ENCODE results near the gene PTPN3. TPM values are rescaled to one million over a fixed set of nuclear protein-coding genes. Genes with fewer than 3 reads are reported as not detected.
"Not testable (repeated sequence)": the region's sequence is repeated elsewhere in the genome, so short reads cannot be mapped to it uniquely, and the experiment has no call there.

The PTPN3 gene
- total RNA-seq, 1 donor from 2014 or later = 3.7 TPM

GRCh38 chr9:109536859-109537258 lies 38.8 kb upstream of the PTPN3 start:
- DNase-seq (ENCODE audit: low spot score, unreplicated experiment) = no peak
- H3K27me3 Mint-ChIP-seq = peaks cover 35% of the 10 kb centered on the region
- H3K4me1 Mint-ChIP-seq (ENCODE audit: low read depth) = no peaks in the 10 kb centered on the region
- no peak overlapping the region for H3K27ac Mint-ChIP-seq
- no peaks in the 10 kb centered on the region for H3K36me3 Mint-ChIP-seq (ENCODE audit: insufficient read depth)
- peaks cover 4% of the 10 kb centered on the region for H3K9me3 Mint-ChIP-seq (ENCODE audit: low read depth)
- no peak overlapping the region for H3K4me3 Mint-ChIP-seq (ENCODE audit: low read depth)
- no peak for TF ChIP-seq CTCF (IDR thresholded peaks at IDR 0.05; ENCODE audit: unreplicated experiment)

- Mint-ChIP-seq H3K4me3 (ENCODE audit: low read depth) (no peak overlapping the region), H3K27ac (no peak overlapping the region), H3K9me3 (ENCODE audit: low read depth) (peaks cover 4% of the 10 kb centered on the region), H3K36me3 (ENCODE audit: insufficient read depth) (no peaks in the 10 kb centered on the region), H3K4me1 (ENCODE audit: low read depth) (no peaks in the 10 kb centered on the region), H3K27me3 (peaks cover 42% of the 10 kb centered on the region)
- TF ChIP-seq CTCF (IDR thresholded peaks at IDR 0.05; ENCODE audit: unreplicated experiment) = no peak
- no peak for DNase-seq (ENCODE audit: low spot score, unreplicated experiment)
Observed at GRCh38 chr9:109535365-109535764, 37.3 kb upstream of the PTPN3 start.

GRCh38 chr9:109534151-109534550 lies 36.0 kb upstream of the PTPN3 start:
- no peak for TF ChIP-seq CTCF (IDR thresholded peaks at IDR 0.05; ENCODE audit: unreplicated experiment)
- H3K4me1 Mint-ChIP-seq (ENCODE audit: low read depth) = no peaks in the 10 kb centered on the region
- no peak for DNase-seq (ENCODE audit: low spot score, unreplicated experiment)
- H3K36me3 Mint-ChIP-seq (ENCODE audit: insufficient read depth) = no peaks in the 10 kb centered on the region
- H3K27me3 Mint-ChIP-seq = peaks cover 45% of the 10 kb centered on the region
- no peak overlapping the region for H3K4me3 Mint-ChIP-seq (ENCODE audit: low read depth)
- peaks cover 4% of the 10 kb centered on the region for H3K9me3 Mint-ChIP-seq (ENCODE audit: low read depth)
- no peak overlapping the region for H3K27ac Mint-ChIP-seq

GRCh38 chr9:109532652-109533051 lies 34.5 kb upstream of the PTPN3 start:
- H3K4me3 Mint-ChIP-seq (ENCODE audit: low read depth); DNase-seq (ENCODE audit: low spot score, unreplicated experiment); H3K27ac Mint-ChIP-seq; H3K9me3 Mint-ChIP-seq (ENCODE audit: low read depth); H3K36me3 Mint-ChIP-seq (ENCODE audit: insufficient read depth); H3K4me1 Mint-ChIP-seq (ENCODE audit: low read depth): not testable (repeated sequence)
- H3K27me3 Mint-ChIP-seq = peaks cover 39% of the 10 kb centered on the region

GRCh38 chr9:109522106-109522505 lies 24.0 kb upstream of the PTPN3 start:
- no peak overlapping the region for H3K27ac Mint-ChIP-seq

More at GRCh38 chr9:109522106-109522505, 24.0 kb upstream of the PTPN3 start:
- H3K36me3 Mint-ChIP-seq (ENCODE audit: insufficient read depth) = no peaks in the 10 kb centered on the region
- no peaks in the 10 kb centered on the region for H3K4me1 Mint-ChIP-seq (ENCODE audit: low read depth)
- H3K27me3 Mint-ChIP-seq = peaks cover 23% of the 10 kb centered on the region
- H3K4me3 Mint-ChIP-seq (ENCODE audit: low read depth) = no peak overlapping the region
- DNase-seq (ENCODE audit: low spot score, unreplicated experiment) = no peak
- no peaks in the 10 kb centered on the region for H3K9me3 Mint-ChIP-seq (ENCODE audit: low read depth)
- no peak for TF ChIP-seq CTCF (IDR thresholded peaks at IDR 0.05; ENCODE audit: unreplicated experiment)

All from progenitor cell of endocrine pancreas (in vitro differentiated cells).